Smooth muscle cell (in vitro differentiated cells): Measurements from ENCODE around the gene TRIAP1. TPM values are rescaled to one million over a fixed set of nuclear protein-coding genes. Genes with fewer than 3 reads are reported as not detected.

Experiments used
- DNase-seq: peaks from one replicate; lab custom pipeline; 2025; ENCODE audit not compliant: unreplicated experiment; lab: John Stamatoyannopoulos, UW
- H2AFZ ChIP-seq: fragments of 200-600 bp; sonication (generic); 2 replicates; pipeline ENCODE4 v1.6.0; 2016; ENCODE audit warnings: antibody characterized with exemption, low read depth, mild to moderate bottlenecking
- H3F3A ChIP-seq: fragments of 200-600 bp; sonication (generic); 2 replicates; pipeline ENCODE4 v1.6.0; 2017; ENCODE audit warnings: antibody characterized with exemption, low read depth
- H3K27ac ChIP-seq: fragments of 200-600 bp; sonication (generic); 2 replicates; pipeline ENCODE4 v1.5.1; 2016; ENCODE audit warnings: low read depth, mild to moderate bottlenecking
- H3K27me3 ChIP-seq: fragments of 200-600 bp; sonication (generic); 2 replicates; pipeline ENCODE4 v1.6.1; 2016; ENCODE audit warnings: low read depth, mild to moderate bottlenecking
- H3K36me3 ChIP-seq: fragments of 200-600 bp; sonication (generic); 2 replicates; pipeline ENCODE4 v1.5.1; 2016; ENCODE audit warnings: low read depth
- H3K4me1 ChIP-seq: fragments of 200-600 bp; sonication (generic); 2 replicates; pipeline ENCODE4 v1.5.1; 2016; ENCODE audit warnings: low read depth
- H3K4me2 ChIP-seq: fragments of 200-600 bp; sonication (generic); 2 replicates; pipeline ENCODE4 v1.6.0; 2016; ENCODE audit warnings: mild to moderate bottlenecking
- H3K4me3 ChIP-seq: fragments of 200-600 bp; sonication (generic); 2 replicates; pipeline ENCODE4 v1.5.1; 2016; ENCODE audit warnings: mild to moderate bottlenecking
- H3K79me2 ChIP-seq: fragments of 200-600 bp; sonication (generic); 2 replicates; pipeline ENCODE4 v1.6.0; 2016; ENCODE audit warnings: low read depth, mild to moderate bottlenecking
- H3K9ac ChIP-seq: fragments of 200-600 bp; sonication (generic); 2 replicates; pipeline ENCODE4 v1.6.0; 2016; ENCODE audit warnings: low read depth
- H3K9me3 ChIP-seq: fragments of 200-600 bp; sonication (generic); replicated peaks from 2 replicates; pipeline ENCODE4 v1.5.1; 2016; ENCODE audit warnings: low read depth
- H4K20me1 ChIP-seq: fragments of 200-600 bp; sonication (generic); 2 replicates; pipeline ENCODE4 v1.6.0; 2016; ENCODE audit warnings: low read depth
- WGBS: methylation state at CpG from one replicate; pipeline ENCODE4 v1.1.7; 2016; ENCODE audit warnings: low lambda C conversion rate; 5-methylcytosine and 5-hydroxymethylcytosine counted together
- polyA plus RNA-seq: library from polyadenylated mRNA; unstranded; fragments of >200 nt; fragmentation: Nextera tagmentation; extraction: Ambion mirVana; gene quantifications from 2 replicates; pipeline ENCODE4 v1.2.1, GENCODE V29; 2016
- total RNA-seq: library from RNA; depleted of rRNA; stranded (reverse); fragments of >200 nt; gene quantifications from 2 replicates; pipeline ENCODE4 v1.2.3, GENCODE V29; 2014
- TF ChIP-seq, protein P1 (sequence below): fragments of 200-600 bp; sonication (generic); IDR thresholded peaks from 2 replicates; pipeline ENCODE4 v1.5.1; 2017; ENCODE audit warnings: borderline replicate concordance, mild to moderate bottlenecking, antibody characterized with exemption; ENCODE audit not compliant: insufficient read depth, poor library complexity, severe bottlenecking

TRIAP1 gene
- total and polyA plus RNA-seq, 2 experiments from 2014 or later, result 47.1 to 67.0 TPM

DNA sequence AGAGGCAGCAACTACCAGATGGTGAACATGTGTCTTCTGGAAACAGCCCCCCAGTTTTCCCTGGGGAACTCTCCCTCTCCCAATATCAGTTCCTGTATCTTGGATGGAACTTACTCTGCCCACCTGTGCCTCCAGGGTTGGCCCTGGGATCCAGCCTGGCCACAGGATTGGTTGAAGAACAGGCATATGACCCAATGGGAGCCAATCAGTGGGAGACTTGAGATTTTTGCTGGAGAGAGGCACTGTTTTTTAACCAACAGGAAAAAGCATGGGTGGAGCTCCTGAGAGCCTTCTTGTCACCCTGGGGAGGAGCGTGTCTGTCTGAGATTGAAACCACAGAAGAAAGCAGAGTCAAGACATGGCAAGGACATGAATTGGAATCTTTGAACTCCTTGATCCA is 41.9 kb downstream of the TRIAP1 start:
- no peak for DNase-seq
- Histone ChIP-seq H3K4me3 (no peak overlapping the region), H3K4me1 (peaks cover 8% of the 10 kb centered on the region), H3K27ac (no peak overlapping the region), H3K79me2 (no peaks in the 10 kb centered on the region), H3K9ac (no peak overlapping the region), H3K4me2 (no peak overlapping the region), H3K36me3 (no peaks in the 10 kb centered on the region), H2AFZ (no peak overlapping the region), H3F3A (no peaks in the 10 kb centered on the region), H3K9me3 (no peaks in the 10 kb centered on the region), H4K20me1 (no peaks in the 10 kb centered on the region), H3K27me3 (no peaks in the 10 kb centered on the region)
- TF ChIP-seq, protein P1, sequence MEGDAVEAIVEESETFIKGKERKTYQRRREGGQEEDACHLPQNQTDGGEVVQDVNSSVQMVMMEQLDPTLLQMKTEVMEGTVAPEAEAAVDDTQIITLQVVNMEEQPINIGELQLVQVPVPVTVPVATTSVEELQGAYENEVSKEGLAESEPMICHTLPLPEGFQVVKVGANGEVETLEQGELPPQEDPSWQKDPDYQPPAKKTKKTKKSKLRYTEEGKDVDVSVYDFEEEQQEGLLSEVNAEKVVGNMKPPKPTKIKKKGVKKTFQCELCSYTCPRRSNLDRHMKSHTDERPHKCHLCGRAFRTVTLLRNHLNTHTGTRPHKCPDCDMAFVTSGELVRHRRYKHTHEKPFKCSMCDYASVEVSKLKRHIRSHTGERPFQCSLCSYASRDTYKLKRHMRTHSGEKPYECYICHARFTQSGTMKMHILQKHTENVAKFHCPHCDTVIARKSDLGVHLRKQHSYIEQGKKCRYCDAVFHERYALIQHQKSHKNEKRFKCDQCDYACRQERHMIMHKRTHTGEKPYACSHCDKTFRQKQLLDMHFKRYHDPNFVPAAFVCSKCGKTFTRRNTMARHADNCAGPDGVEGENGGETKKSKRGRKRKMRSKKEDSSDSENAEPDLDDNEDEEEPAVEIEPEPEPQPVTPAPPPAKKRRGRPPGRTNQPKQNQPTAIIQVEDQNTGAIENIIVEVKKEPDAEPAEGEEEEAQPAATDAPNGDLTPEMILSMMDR, result no peak
- WGBS, result 95% methylated on average over 1 of the region's 1 CpG

DNA sequence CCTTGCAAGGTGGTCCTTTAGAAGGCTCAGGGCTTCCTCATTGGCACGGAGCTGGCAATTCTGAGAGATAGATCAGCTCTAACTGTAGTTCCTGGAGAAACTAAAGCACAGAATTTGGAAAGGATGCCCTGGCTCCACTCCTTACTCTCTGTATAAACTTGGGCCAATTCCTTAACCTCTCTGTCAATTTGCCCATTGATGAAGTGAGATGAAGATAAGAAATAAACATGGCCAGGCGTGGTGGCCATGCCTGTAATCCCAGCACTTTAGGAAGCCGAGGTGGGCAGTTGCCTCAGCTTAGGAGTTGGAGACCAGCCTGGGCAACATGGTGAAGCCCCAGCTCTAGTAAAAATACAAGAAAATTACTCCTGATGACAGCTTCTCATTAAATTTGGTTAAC is 42.3 kb downstream of the TRIAP1 start:
- no peak for DNase-seq
- Histone ChIP-seq H3K4me2 (no peak overlapping the region), H3K79me2 (no peaks in the 10 kb centered on the region), H3K9ac (no peak overlapping the region), H3K27me3 (no peaks in the 10 kb centered on the region), H2AFZ (no peak overlapping the region), H3K9me3 (no peaks in the 10 kb centered on the region), H4K20me1 (no peaks in the 10 kb centered on the region), H3K4me3 (no peak overlapping the region), H3K4me1 (peaks cover 8% of the 10 kb centered on the region), H3K27ac (no peak overlapping the region), H3K36me3 (no peaks in the 10 kb centered on the region), H3F3A (no peaks in the 10 kb centered on the region)
- TF ChIP-seq, protein P1, result no peak
- WGBS, result 84% methylated on average over 3 of the region's 3 CpGs

DNA sequence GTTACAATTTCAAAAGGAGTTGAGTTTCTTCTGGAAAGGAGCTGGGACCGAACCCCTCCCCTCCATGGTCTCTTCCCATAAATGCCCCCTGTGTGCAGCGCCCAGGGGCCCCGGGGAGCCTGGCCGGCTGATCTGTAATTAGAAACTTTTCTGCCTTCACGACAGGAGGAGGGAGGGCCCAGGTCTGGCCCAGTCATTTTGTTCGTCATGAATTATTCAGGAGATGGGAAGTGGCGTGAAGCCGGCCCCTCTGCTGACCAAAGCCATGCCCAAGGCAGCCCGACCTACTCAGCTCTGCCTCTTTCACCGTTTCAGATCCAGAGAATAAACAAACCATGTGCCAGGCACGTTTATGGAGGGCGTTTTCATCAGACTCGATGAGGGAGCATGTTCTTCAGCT is 44.0 kb downstream of the TRIAP1 start:
- Histone ChIP-seq H2AFZ (peak overlapping the region; percentile 91), H3K9me3 (no peaks in the 10 kb centered on the region), H3K9ac (no peak overlapping the region), H3F3A (no peaks in the 10 kb centered on the region), H3K4me2 (peak overlapping the region; percentile 22), H3K27me3 (no peaks in the 10 kb centered on the region), H3K79me2 (no peaks in the 10 kb centered on the region), H3K4me1 (peaks cover 17% of the 10 kb centered on the region), H4K20me1 (no peaks in the 10 kb centered on the region), H3K36me3 (no peaks in the 10 kb centered on the region), H3K4me3 (no peak overlapping the region), H3K27ac (no peak overlapping the region)
- WGBS, result 25% methylated on average over 13 of the region's 13 CpGs
- TF ChIP-seq, protein P1, result no peak
- no peak for DNase-seq

DNA sequence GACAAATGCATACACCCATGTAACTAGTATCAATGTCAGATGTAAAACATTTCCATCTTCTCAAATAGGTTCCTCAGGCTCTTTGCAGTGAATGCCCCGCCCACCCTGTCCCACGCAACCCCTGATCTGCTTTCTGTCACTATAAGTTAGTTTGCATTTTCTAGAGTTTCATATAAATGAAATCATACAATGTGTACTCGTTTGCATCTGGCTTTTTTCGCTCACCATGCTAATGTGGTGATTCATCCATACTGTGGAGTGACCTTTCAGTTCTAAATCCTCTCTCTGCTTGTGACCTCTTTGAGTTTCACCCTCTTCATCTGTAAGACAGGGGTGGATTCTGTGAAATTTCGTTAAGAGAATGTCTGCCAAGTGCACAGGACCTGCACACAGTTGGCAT is 46.7 kb downstream of the TRIAP1 start:
- no peak overlapping the region for H3K4me3 ChIP-seq
- TF ChIP-seq, protein P1, result no peak
- 43% methylated on average over 5 of the region's 5 CpGs for WGBS
- H3K9me3 ChIP-seq, result no peaks in the 10 kb centered on the region
- DNase-seq, result no peak
- no peak overlapping the region for H3K4me2 ChIP-seq
- H3K4me1 ChIP-seq, result peaks cover 22% of the 10 kb centered on the region
- H3K79me2 ChIP-seq, result no peaks in the 10 kb centered on the region
- no peaks in the 10 kb centered on the region for H3F3A ChIP-seq
- no peaks in the 10 kb centered on the region for H3K36me3 ChIP-seq
- no peak overlapping the region for H2AFZ ChIP-seq
- no peak overlapping the region for H3K9ac ChIP-seq
- H3K27ac ChIP-seq, result no peak overlapping the region
- H3K27me3 ChIP-seq, result no peaks in the 10 kb centered on the region
- no peaks in the 10 kb centered on the region for H4K20me1 ChIP-seq
